ENCODE measurements around the gene TOMM5.

DNA sequence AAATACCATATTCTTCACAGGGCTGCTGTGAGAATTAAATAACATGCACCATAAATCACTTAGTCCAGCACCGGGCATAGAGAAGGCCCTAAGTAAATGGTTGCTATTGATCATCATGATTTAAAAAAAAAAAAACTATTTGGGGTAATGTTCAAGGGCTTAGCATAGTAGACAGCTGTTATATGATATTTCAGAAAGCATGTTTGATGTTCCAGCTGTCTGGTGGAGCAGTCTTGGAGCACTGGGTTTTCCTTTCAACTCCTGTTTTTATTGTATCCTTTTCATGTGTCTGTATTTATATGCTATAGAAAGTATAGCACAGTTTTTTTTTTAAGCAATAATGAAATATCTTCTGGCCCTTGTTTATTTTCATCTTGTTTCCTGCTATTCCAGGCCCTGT lies 28.0 kb upstream of the TOMM5 start:
- no peak for TF ChIP-seq EZH2phosphoT487 (IDR thresholded peaks at IDR 0.05; ENCODE audit: borderline replicate concordance, low read length)
- no peak for TF ChIP-seq CTCF (IDR thresholded peaks at IDR 0.05; ENCODE audit: low read depth, low read length, poor library complexity, severe bottlenecking)
